KMS-11 (cell line): Measurements from ENCODE around the gene KRT38.

Experiments
- H2AFZ ChIP-seq: fragments of 200-600 bp; sonication (generic); 2 replicates; pipeline ENCODE4 v1.6.1; 2016; ENCODE audit warnings: antibody characterized with exemption, mixed run types, low read depth
- H3K27ac ChIP-seq: fragments of 200-600 bp; sonication (generic); 2 replicates; pipeline ENCODE4 v1.6.1; 2016; ENCODE audit warnings: mild to moderate bottlenecking, mixed run types
- H3K27me3 ChIP-seq: fragments of 200-600 bp; sonication (generic); 2 replicates; pipeline ENCODE4 v1.6.1; 2017; ENCODE audit warnings: mild to moderate bottlenecking, low read depth, mixed run types, moderate library complexity; ENCODE audit not compliant: insufficient read depth
- H3K36me3 ChIP-seq: fragments of 200-600 bp; sonication (generic); 2 replicates; pipeline ENCODE4 v1.6.1; 2017; ENCODE audit warnings: mild to moderate bottlenecking, mixed run types; ENCODE audit not compliant: insufficient read depth
- H3K4me1 ChIP-seq: fragments of 200-600 bp; sonication (generic); 2 replicates; pipeline ENCODE4 v1.6.1; 2016; ENCODE audit warnings: mild to moderate bottlenecking, low read depth, mixed run types; ENCODE audit not compliant: poor library complexity, severe bottlenecking
- H3K4me2 ChIP-seq: fragments of 200-600 bp; sonication (generic); 2 replicates; pipeline ENCODE4 v1.7.0; 2016; ENCODE audit warnings: mild to moderate bottlenecking, mixed run types
- H3K4me3 ChIP-seq: fragments of 200-600 bp; sonication (generic); IDR thresholded peaks from 2 replicates; pipeline ENCODE4 v1.6.1; 2017; ENCODE audit warnings: low read depth, low read length, mixed read lengths; ENCODE audit not compliant: insufficient read depth
- H3K79me2 ChIP-seq: fragments of 200-600 bp; sonication (generic); 2 replicates; pipeline ENCODE4 v1.6.1; 2016; ENCODE audit warnings: low read depth, mixed run types; ENCODE audit not compliant: insufficient read depth
- H3K9ac ChIP-seq: fragments of 200-600 bp; sonication (generic); 2 replicates; pipeline ENCODE4 v1.6.1; 2016; ENCODE audit warnings: mild to moderate bottlenecking, mixed run types
- H4K20me1 ChIP-seq: fragments of 200-600 bp; sonication (generic); 2 replicates; pipeline ENCODE4 v1.6.1; 2016; ENCODE audit warnings: mild to moderate bottlenecking, mixed run types; ENCODE audit not compliant: insufficient read depth
- TF ChIP-seq, protein P1 (sequence below): fragments of 200-600 bp; sonication (generic); conservative IDR thresholded peaks from 2 replicates; pipeline ENCODE4 v1.6.1; 2017; ENCODE audit warnings: low read depth, mild to moderate bottlenecking, antibody characterized with exemption, low read length, moderate library complexity, mixed read lengths

Gene KRT38

GRCh38 chr17:41415411-41415810, 25.4 kb downstream of the KRT38 start:
- Histone ChIP-seq H3K4me1 (no peaks in the 10 kb centered on the region), H3K36me3 (no peaks in the 10 kb centered on the region), H3K79me2 (no peaks in the 10 kb centered on the region), H3K9ac (no peak overlapping the region), H3K4me3 (no peak overlapping the region), H3K27me3 (no peaks in the 10 kb centered on the region; the same call in 1 of the 2 replicates), H2AFZ (no peak overlapping the region), H4K20me1 (no peaks in the 10 kb centered on the region), H3K27ac (no peak overlapping the region), H3K4me2 (no peak overlapping the region)
- TF ChIP-seq, protein P1, sequence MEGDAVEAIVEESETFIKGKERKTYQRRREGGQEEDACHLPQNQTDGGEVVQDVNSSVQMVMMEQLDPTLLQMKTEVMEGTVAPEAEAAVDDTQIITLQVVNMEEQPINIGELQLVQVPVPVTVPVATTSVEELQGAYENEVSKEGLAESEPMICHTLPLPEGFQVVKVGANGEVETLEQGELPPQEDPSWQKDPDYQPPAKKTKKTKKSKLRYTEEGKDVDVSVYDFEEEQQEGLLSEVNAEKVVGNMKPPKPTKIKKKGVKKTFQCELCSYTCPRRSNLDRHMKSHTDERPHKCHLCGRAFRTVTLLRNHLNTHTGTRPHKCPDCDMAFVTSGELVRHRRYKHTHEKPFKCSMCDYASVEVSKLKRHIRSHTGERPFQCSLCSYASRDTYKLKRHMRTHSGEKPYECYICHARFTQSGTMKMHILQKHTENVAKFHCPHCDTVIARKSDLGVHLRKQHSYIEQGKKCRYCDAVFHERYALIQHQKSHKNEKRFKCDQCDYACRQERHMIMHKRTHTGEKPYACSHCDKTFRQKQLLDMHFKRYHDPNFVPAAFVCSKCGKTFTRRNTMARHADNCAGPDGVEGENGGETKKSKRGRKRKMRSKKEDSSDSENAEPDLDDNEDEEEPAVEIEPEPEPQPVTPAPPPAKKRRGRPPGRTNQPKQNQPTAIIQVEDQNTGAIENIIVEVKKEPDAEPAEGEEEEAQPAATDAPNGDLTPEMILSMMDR = no peak

DNA sequence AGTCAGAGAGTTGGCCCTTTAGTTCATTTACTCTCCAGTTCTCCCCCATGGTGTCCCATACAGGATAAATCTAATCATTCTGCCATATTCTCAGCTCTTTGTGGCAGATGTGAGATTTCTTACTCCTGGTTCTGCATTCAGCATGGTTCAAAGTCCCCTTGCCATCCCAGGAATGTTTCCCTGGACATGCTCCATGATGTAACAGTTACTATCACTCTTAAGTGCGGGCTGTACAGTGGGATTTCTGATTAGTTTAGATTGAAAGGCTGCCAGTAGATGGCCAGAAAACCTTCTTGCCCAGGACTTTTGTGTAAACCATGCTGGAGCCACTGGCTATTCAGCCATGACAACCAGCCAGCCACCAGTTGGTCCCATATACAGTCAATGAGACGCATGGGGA, 26.8 kb downstream of the KRT38 start:
- no peak overlapping the region for H2AFZ ChIP-seq
- no peak overlapping the region for H3K4me3 ChIP-seq
- H3K4me2 ChIP-seq = no peak overlapping the region
- no peaks in the 10 kb centered on the region for H3K4me1 ChIP-seq
- no peak overlapping the region for H3K27ac ChIP-seq
- H3K9ac ChIP-seq = no peak overlapping the region
- TF ChIP-seq, protein P1 = no peak
- H4K20me1 ChIP-seq = no peaks in the 10 kb centered on the region
- H3K36me3 ChIP-seq = no peaks in the 10 kb centered on the region
- H3K79me2 ChIP-seq = no peaks in the 10 kb centered on the region
- H3K27me3 ChIP-seq = no peaks in the 10 kb centered on the region

- Histone ChIP-seq H3K27me3 (no peaks in the 10 kb centered on the region), H4K20me1 (no peaks in the 10 kb centered on the region), H3K9ac (no peak overlapping the region), H3K79me2 (no peaks in the 10 kb centered on the region), H3K4me3 (no peak overlapping the region), H3K4me2 (no peak overlapping the region), H3K27ac (no peak overlapping the region), H3K36me3 (no peaks in the 10 kb centered on the region), H3K4me1 (no peaks in the 10 kb centered on the region), H2AFZ (no peak overlapping the region)
- TF ChIP-seq, protein P1 = no peak
These were observed 27.3 kb downstream of the KRT38 start for GRCh38 chr17:41413353-41413957.

DNA sequence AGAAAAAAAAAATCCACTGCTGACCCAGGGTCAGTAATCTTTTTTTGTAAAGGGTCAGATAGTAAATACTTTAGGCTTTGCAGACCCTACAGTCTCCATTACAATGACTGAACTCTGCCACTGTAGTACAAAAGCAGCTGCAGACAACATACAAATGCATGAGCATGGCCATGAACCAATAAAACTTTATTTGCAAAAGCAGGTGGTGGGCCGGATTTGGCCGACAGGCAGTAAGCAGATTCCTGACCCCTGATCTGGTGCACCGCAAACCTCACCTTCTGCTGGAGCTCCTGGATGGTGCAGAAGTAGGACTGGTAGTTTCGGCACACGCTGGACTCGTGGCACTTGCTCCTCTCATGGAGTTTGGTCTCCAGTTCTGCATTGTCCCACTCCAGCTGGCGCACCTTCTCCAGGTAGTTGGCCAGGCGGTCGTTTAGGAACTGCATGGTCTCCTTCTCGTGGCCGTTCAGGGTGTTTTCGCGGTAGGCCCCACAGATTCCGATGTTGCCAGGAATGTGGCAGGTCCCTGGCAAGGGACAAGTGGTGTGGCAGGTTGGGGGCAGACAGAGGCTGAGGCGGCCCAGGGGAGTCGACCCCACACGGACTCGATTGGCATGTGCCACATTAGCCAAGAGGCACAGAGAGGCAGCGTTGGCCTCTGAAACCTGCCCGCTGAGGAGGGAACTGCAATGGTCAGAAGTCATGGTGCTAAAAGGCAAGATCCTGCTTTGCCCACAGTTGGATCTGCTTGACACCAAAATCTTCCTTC, 29.5 kb downstream of the KRT38 start:
- no peak overlapping the region for H2AFZ ChIP-seq
- H3K4me2 ChIP-seq = no peak overlapping the region
- H3K4me1 ChIP-seq = no peaks in the 10 kb centered on the region
- no peaks in the 10 kb centered on the region for H3K27me3 ChIP-seq
- no peaks in the 10 kb centered on the region for H3K79me2 ChIP-seq
- no peak overlapping the region for H3K9ac ChIP-seq
- no peak overlapping the region for H3K27ac ChIP-seq
- H3K4me3 ChIP-seq = no peak overlapping the region
- TF ChIP-seq, protein P1 = no peak
- H4K20me1 ChIP-seq = no peaks in the 10 kb centered on the region
- H3K36me3 ChIP-seq = no peaks in the 10 kb centered on the region
